IMR-90 (cell line): ENCODE results near the gene TMEM184C.

Experiments used
- CEBPB ChIP-seq: IDR thresholded peaks from 2 replicates; pipeline ENCODE4 v1.6.1; 2012; ENCODE audit warnings: low read depth, low read length, improper control_type of control experiment
- CTCF ChIP-seq: conservative IDR thresholded peaks from 2 replicates; pipeline ENCODE4 v1.5.1; 2012; ENCODE audit warnings: mild to moderate bottlenecking, low read depth, low read length, improper control_type of control experiment
- MAFK ChIP-seq: IDR thresholded peaks from 2 replicates; pipeline ENCODE4 v1.6.1; 2012; ENCODE audit warnings: low read depth, low read length, improper control_type of control experiment
- MXI1 ChIP-seq: IDR thresholded peaks from 2 replicates; pipeline ENCODE4 v1.6.1; 2012; ENCODE audit warnings: low read depth, mild to moderate bottlenecking, low read length, moderate library complexity, borderline replicate concordance
- POLR2A ChIP-seq: IDR thresholded peaks from 2 replicates; pipeline ENCODE4 v1.6.1; 2012; ENCODE audit warnings: mild to moderate bottlenecking, low read depth, low read length
- RAD21 ChIP-seq: IDR thresholded peaks from 2 replicates; pipeline ENCODE4 v1.6.1; 2012; ENCODE audit warnings: low read length, improper control_type of control experiment
- RCOR1 ChIP-seq: IDR thresholded peaks from 2 replicates; pipeline ENCODE4 v1.6.1; 2012; ENCODE audit warnings: mild to moderate bottlenecking, low read length, improper control_type of control experiment; ENCODE audit not compliant: insufficient replicate concordance
- SMC3 ChIP-seq: fragments of 150-350 bp; IDR thresholded peaks from 2 replicates; pipeline ENCODE4 v1.6.1; 2016; ENCODE audit warnings: low read depth, mild to moderate bottlenecking, antibody characterized with exemption, low read length, moderate library complexity
- USF2 ChIP-seq: fragments of 150-350 bp; IDR thresholded peaks from 2 replicates; pipeline ENCODE4 v1.6.1; 2017; ENCODE audit warnings: mild to moderate bottlenecking, antibody characterized with exemption, low read length, low read depth

GRCh38 chr4:147571036-147571770 lies 46.0 kb upstream of the TMEM184C start:
- TF ChIP-seq POLR2A = no peak
- TF ChIP-seq CTCF = no peak
- TF ChIP-seq CEBPB = no peak
- no peak for TF ChIP-seq MAFK
- TF ChIP-seq RCOR1 = no peak
- no peak for TF ChIP-seq SMC3
- no peak for TF ChIP-seq RAD21
- TF ChIP-seq MXI1 = no peak
- no peak for TF ChIP-seq USF2
